ENCODE results near the gene ILF3.

DNA sequence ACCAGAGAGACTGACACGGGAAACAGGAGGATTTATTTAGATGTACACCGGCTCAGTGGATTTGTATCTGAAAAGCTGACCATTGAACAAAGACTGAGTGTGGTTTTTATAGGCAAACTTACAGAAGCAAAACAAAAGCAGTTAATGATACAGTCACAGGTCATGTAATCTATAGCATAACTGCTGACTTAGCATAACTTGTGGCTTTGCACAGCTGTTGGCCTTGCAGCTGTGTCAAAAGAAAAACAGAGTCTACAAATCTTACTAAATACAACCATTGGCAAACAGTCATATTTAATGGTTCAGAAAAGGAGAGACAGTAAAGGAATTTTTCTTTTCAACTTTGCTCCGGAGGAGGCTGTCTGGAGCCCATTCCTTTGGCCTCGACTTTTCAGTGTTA, 2.3 kb upstream of the ILF3 start:
- TF ChIP-seq EP300 (IDR thresholded peaks at IDR 0.05; ENCODE audit: borderline replicate concordance in 1 of 2, control insufficient read depth in 1 of 2, low read depth in 2 of 2, low read length in 2 of 2) = no peak
- TF ChIP-seq, protein P1, sequence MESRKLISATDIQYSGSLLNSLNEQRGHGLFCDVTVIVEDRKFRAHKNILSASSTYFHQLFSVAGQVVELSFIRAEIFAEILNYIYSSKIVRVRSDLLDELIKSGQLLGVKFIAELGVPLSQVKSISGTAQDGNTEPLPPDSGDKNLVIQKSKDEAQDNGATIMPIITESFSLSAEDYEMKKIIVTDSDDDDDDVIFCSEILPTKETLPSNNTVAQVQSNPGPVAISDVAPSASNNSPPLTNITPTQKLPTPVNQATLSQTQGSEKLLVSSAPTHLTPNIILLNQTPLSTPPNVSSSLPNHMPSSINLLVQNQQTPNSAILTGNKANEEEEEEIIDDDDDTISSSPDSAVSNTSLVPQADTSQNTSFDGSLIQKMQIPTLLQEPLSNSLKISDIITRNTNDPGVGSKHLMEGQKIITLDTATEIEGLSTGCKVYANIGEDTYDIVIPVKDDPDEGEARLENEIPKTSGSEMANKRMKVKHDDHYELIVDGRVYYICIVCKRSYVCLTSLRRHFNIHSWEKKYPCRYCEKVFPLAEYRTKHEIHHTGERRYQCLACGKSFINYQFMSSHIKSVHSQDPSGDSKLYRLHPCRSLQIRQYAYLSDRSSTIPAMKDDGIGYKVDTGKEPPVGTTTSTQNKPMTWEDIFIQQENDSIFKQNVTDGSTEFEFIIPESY (IDR thresholded peaks at IDR 0.05) = no peak
- no peak for TF ChIP-seq CBX3 (IDR thresholded peaks at IDR 0.05; ENCODE audit: borderline replicate concordance, low read depth)
- TF ChIP-seq, protein P2, sequence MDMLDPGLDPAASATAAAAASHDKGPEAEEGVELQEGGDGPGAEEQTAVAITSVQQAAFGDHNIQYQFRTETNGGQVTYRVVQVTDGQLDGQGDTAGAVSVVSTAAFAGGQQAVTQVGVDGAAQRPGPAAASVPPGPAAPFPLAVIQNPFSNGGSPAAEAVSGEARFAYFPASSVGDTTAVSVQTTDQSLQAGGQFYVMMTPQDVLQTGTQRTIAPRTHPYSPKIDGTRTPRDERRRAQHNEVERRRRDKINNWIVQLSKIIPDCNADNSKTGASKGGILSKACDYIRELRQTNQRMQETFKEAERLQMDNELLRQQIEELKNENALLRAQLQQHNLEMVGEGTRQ (IDR thresholded peaks at IDR 0.05; ENCODE audit: borderline replicate concordance, low read depth, low read length) = no peak
- TF ChIP-seq POLR2A (IDR thresholded peaks at IDR 0.05; ENCODE audit: low read depth, low read length) = no peak
- TF ChIP-seq RCOR1 (conservative IDR thresholded peaks at IDR 0.05; ENCODE audit: low read depth, low read length) = no peak
- TF ChIP-seq NFYA (IDR thresholded peaks at IDR 0.05; ENCODE audit: borderline replicate concordance, low read depth, low read length) = no peak
- TF ChIP-seq EGR1 (IDR thresholded peaks at IDR 0.05; ENCODE audit: borderline replicate concordance in 1 of 2, low read depth in 2 of 2, low read length in 2 of 2) = no peak
- TF ChIP-seq SIN3A (IDR thresholded peaks at IDR 0.05; ENCODE audit: low read depth, low read length) = no peak
- TF ChIP-seq POLR2AphosphoS5 (IDR thresholded peaks at IDR 0.05; ENCODE audit: low read length) = no peak
- TF ChIP-seq CREB1 (IDR thresholded peaks at IDR 0.05; ENCODE audit: low read depth) = no peak
- TF ChIP-seq, protein P3, sequence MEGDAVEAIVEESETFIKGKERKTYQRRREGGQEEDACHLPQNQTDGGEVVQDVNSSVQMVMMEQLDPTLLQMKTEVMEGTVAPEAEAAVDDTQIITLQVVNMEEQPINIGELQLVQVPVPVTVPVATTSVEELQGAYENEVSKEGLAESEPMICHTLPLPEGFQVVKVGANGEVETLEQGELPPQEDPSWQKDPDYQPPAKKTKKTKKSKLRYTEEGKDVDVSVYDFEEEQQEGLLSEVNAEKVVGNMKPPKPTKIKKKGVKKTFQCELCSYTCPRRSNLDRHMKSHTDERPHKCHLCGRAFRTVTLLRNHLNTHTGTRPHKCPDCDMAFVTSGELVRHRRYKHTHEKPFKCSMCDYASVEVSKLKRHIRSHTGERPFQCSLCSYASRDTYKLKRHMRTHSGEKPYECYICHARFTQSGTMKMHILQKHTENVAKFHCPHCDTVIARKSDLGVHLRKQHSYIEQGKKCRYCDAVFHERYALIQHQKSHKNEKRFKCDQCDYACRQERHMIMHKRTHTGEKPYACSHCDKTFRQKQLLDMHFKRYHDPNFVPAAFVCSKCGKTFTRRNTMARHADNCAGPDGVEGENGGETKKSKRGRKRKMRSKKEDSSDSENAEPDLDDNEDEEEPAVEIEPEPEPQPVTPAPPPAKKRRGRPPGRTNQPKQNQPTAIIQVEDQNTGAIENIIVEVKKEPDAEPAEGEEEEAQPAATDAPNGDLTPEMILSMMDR (IDR thresholded peaks at IDR 0.05 in 2 of 3, conservative IDR thresholded peaks at IDR 0.05 in 1 of 3; ENCODE audit: control insufficient read depth in 2 of 3, extremely low read depth in 1 of 3, insufficient read depth in 1 of 3, low read depth in 3 of 3, low read length in 3 of 3) = no peak
- no peak for TF ChIP-seq IKZF2 (IDR thresholded peaks at IDR 0.05)
